Measurements from ENCODE around the gene MINK1. TPM values are rescaled to one million over a fixed set of nuclear protein-coding genes. Genes with fewer than 3 reads are reported as not detected.

Gene MINK1
- total and polyA plus RNA-seq, 10 of the 15 experiments (the other 5 are each of a cell fraction or from before 2014, with no cell fraction given): 0.08 to 55.6 (median 15.0) TPM

- TF ChIP-seq SUZ12 (IDR thresholded peaks at IDR 0.05; ENCODE audit: unreplicated experiment) (no peak), ESRRA (IDR thresholded peaks at IDR 0.05; ENCODE audit: low read length) (no peak), MLLT1 (IDR thresholded peaks at IDR 0.05) (peak; percentile 49; the same call in 1 of the 2 replicates), NFYB (IDR thresholded peaks at IDR 0.05; ENCODE audit: insufficient read depth, low read depth, low read length) (no peak), CBFB (IDR thresholded peaks at IDR 0.05; ENCODE audit: low read depth) (no peak), BHLHE40 (IDR thresholded peaks at IDR 0.05; ENCODE audit: borderline replicate concordance in 1 of 2, low read depth in 2 of 2, low read length in 1 of 2) (peak in 1 of 2 experiments; percentile 36; a peak in 1 of 4 replicates), IKZF2 (IDR thresholded peaks at IDR 0.05) (peak; percentile 6 to 37; a peak in 1 of 4 replicates), HCFC1 (IDR thresholded peaks at IDR 0.05; ENCODE audit: low read length) (no peak), RB1 (IDR thresholded peaks at IDR 0.05; ENCODE audit: borderline replicate concordance) (no peak), BCL3 (IDR thresholded peaks at IDR 0.05; ENCODE audit: borderline replicate concordance, insufficient read depth, low read depth, low read length, poor library complexity, severe bottlenecking) (no peak), ZNF274 (IDR thresholded peaks at IDR 0.05; ENCODE audit: insufficient read depth, insufficient read length) (no peak), KLF5 (IDR thresholded peaks at IDR 0.05; ENCODE audit: partially characterized antibody) (no peak), NBN (IDR thresholded peaks at IDR 0.05) (peak; percentile 76), JUNB (IDR thresholded peaks at IDR 0.05) (no peak), PRDM15 (CRISPR knock-in tag; IDR thresholded peaks at IDR 0.05) (no peak), ZBTB40 (IDR thresholded peaks at IDR 0.05; ENCODE audit: borderline replicate concordance) (no peak), JUND (IDR thresholded peaks at IDR 0.05; ENCODE audit: low read depth, low read length) (no peak), FOXK2 (IDR thresholded peaks at IDR 0.05) (peak; percentile 24), ZBED1 (IDR thresholded peaks at IDR 0.05; ENCODE audit: borderline replicate concordance) (no peak), WRNIP1 (IDR thresholded peaks at IDR 0.05; ENCODE audit: borderline replicate concordance, low read depth, low read length) (no peak)
Observed at GRCh38 chr17:4833941-4834680, 971 bp downstream of the MINK1 start (continued).
